HG02970 (cell line): ENCODE results near the gene WNT10A.
"Not testable (repeated sequence)": the region's sequence is repeated elsewhere in the genome, so short reads cannot be mapped to it uniquely, and the experiment has no call there.

ENCODE experiments used
- ATAC-seq: cut with Tn5 transposase; IDR thresholded peaks from one replicate; pipeline ENCODE4 v1.9.1; 2021; ENCODE audit warnings: mild to moderate bottlenecking, moderate library complexity, moderate number of reproducible peaks; ENCODE audit not compliant: unreplicated experiment, low FRiP score

The WNT10A gene

GRCh38 chr2:218880102-218880858 lies at the start of gene WNT10A:
Gene WNT10A (plus strand): TSS chr2:218880852. CDS start chr2:218880996, 144 bp downstream.
- ATAC-seq, result peak; percentile 47

- no peak for ATAC-seq
Observed at GRCh38 chr2:218831378-218831990, 49.2 kb upstream of the WNT10A start, which contains the start of gene PRKAG3. Gene PRKAG3 (minus strand): TSS chr2:218831803.

- ATAC-seq, result no peak
Observed at GRCh38 chr2:218832081-218832480, 48.6 kb upstream of the WNT10A start.

GRCh38 chr2:218832520-218832919 lies 48.1 kb upstream of the WNT10A start:
- no peak for ATAC-seq

- ATAC-seq, result no peak
Observed at GRCh38 chr2:218833023-218833609, 47.5 kb upstream of the WNT10A start.

- ATAC-seq, result no peak
Observed at GRCh38 chr2:218834685-218835084, 46.0 kb upstream of the WNT10A start.

GRCh38 chr2:218837495-218837894 lies 43.2 kb upstream of the WNT10A start:
- no peak for ATAC-seq

- no peak for ATAC-seq
Observed at GRCh38 chr2:218839430-218839829, 41.2 kb upstream of the WNT10A start.

GRCh38 chr2:218839888-218840287 lies 40.8 kb upstream of the WNT10A start:
- no peak for ATAC-seq

GRCh38 chr2:218844334-218844733 lies 36.3 kb upstream of the WNT10A start:
- ATAC-seq, result not testable (repeated sequence)

GRCh38 chr2:218846963-218847362 lies 33.7 kb upstream of the WNT10A start:
- ATAC-seq, result not testable (repeated sequence)

- no peak for ATAC-seq
Observed at GRCh38 chr2:218849721-218850120, 30.9 kb upstream of the WNT10A start.

- no peak for ATAC-seq
Observed at GRCh38 chr2:218850796-218851195, 29.9 kb upstream of the WNT10A start.

- no peak for ATAC-seq
Observed at GRCh38 chr2:218851286-218851685, 29.4 kb upstream of the WNT10A start.

- no peak for ATAC-seq
Observed at GRCh38 chr2:218852911-218853667, 27.6 kb upstream of the WNT10A start.

- ATAC-seq, result no peak
Observed at GRCh38 chr2:218853766-218854165, 26.9 kb upstream of the WNT10A start.

GRCh38 chr2:218854860-218855259 lies 25.8 kb upstream of the WNT10A start:
- ATAC-seq, result no peak

GRCh38 chr2:218855305-218856166 lies 25.1 kb upstream of the WNT10A start:
- no peak for ATAC-seq

- ATAC-seq, result no peak
Observed at GRCh38 chr2:218856167-218856895, 24.3 kb upstream of the WNT10A start.
